Spinal cord (tissue), 10 donors: ENCODE data around the gene NRP1. TPM values are rescaled to one million over a fixed set of nuclear protein-coding genes. Genes with fewer than 3 reads are reported as not detected.
"Not testable (repeated sequence)": the region's sequence is repeated elsewhere in the genome, so short reads cannot be mapped to it uniquely, and the experiment has no call there.

Source experiments
- DNase-seq, 6 donors: peaks; one replicate each; pipeline versions ENCODE4 v3.0.0 to v3.0.0-alpha.2; 2013 to 2015; ENCODE audit warnings: low spot score in 6 of 6, low read depth in 4 of 6
- H3K27ac ChIP-seq: one replicate; pipeline ENCODE4 v1.5.1; 2013; ENCODE audit warnings: low read depth, low read length, control low read depth
- H3K27me3 ChIP-seq: one replicate; pipeline ENCODE4 v1.6.1; 2013; ENCODE audit warnings: low read length; ENCODE audit not compliant: control insufficient read depth, insufficient read depth
- H3K36me3 ChIP-seq: one replicate; pipeline ENCODE4 v1.6.1; 2013; ENCODE audit warnings: low read length; ENCODE audit not compliant: control insufficient read depth, insufficient read depth
- H3K4me1 ChIP-seq: one replicate; pipeline ENCODE4 v1.6.1; 2013; ENCODE audit warnings: low read length; ENCODE audit not compliant: control insufficient read depth, insufficient read depth
- H3K4me3 ChIP-seq: one replicate; pipeline ENCODE4 v1.5.1; 2013; ENCODE audit warnings: low read depth, low read length, control low read depth
- H3K9me3 ChIP-seq: one replicate; pipeline ENCODE4 v1.6.1; 2013; ENCODE audit warnings: low read length; ENCODE audit not compliant: control insufficient read depth, insufficient read depth
- WGBS: methylation state at CpG from one replicate; pipeline ENCODE4 v1.1.5; 2013; ENCODE audit warnings: missing lambda C conversion rate; ENCODE audit not compliant: insufficient coverage; 5-methylcytosine and 5-hydroxymethylcytosine counted together
- polyA plus RNA-seq, 2 donors: library from polyadenylated mRNA; unstranded; fragments of 120-200 nt; gene quantifications; one replicate each; pipeline ENCODE4 v1.2.1, GENCODE V29; 2013; ENCODE audit not compliant: insufficient read length in 2 of 2
- total RNA-seq, 2 donors: library from RNA; depleted of rRNA in 1 of 2; stranded (reverse); fragments of 120-200 nt in 1 of 2; fragments of >200 nt in 1 of 2; gene quantifications; one replicate each; pipeline versions ENCODE4 v1.2.3 to v1.2.4, GENCODE V29; 2013 to 2014
- donor health status: healthy.

The NRP1 gene
- total and polyA plus RNA-seq, 4 donors: 61.8 to 96.6 (median 80.2) TPM

GRCh38 chr10:33147013-33147310 is 187.5 kb downstream of the NRP1 start:
- no CpG with 5 or more reads among the region's 3 CpGs for WGBS
- Histone ChIP-seq H3K36me3 (no peaks in the 10 kb centered on the region), H3K27me3 (peaks cover 11% of the 10 kb centered on the region), H3K4me1 (peaks cover 6% of the 10 kb centered on the region), H3K27ac (no peak overlapping the region), H3K4me3 (no peak overlapping the region), H3K9me3 (no peaks in the 10 kb centered on the region)
- DNase-seq: peak in 1 of 6 donors; percentile 66

- H3K4me3 ChIP-seq: no peak overlapping the region
- H3K9me3 ChIP-seq: no peaks in the 10 kb centered on the region
- H3K27me3 ChIP-seq: peaks cover 5% of the 10 kb centered on the region
- DNase-seq: peak in 1 of 6 donors; percentile 53
- H3K4me1 ChIP-seq: peaks cover 6% of the 10 kb centered on the region
- WGBS: 79% methylated on average over 5 of the region's 10 CpGs
- no peaks in the 10 kb centered on the region for H3K36me3 ChIP-seq
- no peak overlapping the region for H3K27ac ChIP-seq
Measured at GRCh38 chr10:33146189-33147012, 188.1 kb downstream of the NRP1 start.

- peaks cover 5% of the 10 kb centered on the region for H3K27me3 ChIP-seq
- H3K4me1 ChIP-seq: peaks cover 6% of the 10 kb centered on the region
- no peaks in the 10 kb centered on the region for H3K36me3 ChIP-seq
- H3K27ac ChIP-seq: no peak overlapping the region
- peak in 3 of 6 donors; percentile 37 to 77 (median 42) for DNase-seq
- H3K4me3 ChIP-seq: no peak overlapping the region
- no peaks in the 10 kb centered on the region for H3K9me3 ChIP-seq
- WGBS: 56% methylated on average over 8 of the region's 8 CpGs
Measured at GRCh38 chr10:33145451-33146188, 188.8 kb downstream of the NRP1 start.

GRCh38 chr10:33143160-33143728 is 191.2 kb downstream of the NRP1 start:
- Histone ChIP-seq H3K9me3 (no peaks in the 10 kb centered on the region), H3K4me1 (peaks cover 6% of the 10 kb centered on the region), H3K4me3 (no peak overlapping the region), H3K27me3 (peaks cover 5% of the 10 kb centered on the region), H3K36me3 (no peaks in the 10 kb centered on the region), H3K27ac (no peak overlapping the region)
- WGBS: 76% methylated on average over 3 of the region's 5 CpGs
- no peak for DNase-seq

GRCh38 chr10:33142295-33142694 is 192.2 kb downstream of the NRP1 start:
- DNase-seq: peak in 1 of 6 donors; percentile 34
- 63% methylated on average over 3 of the region's 4 CpGs for WGBS
- no peaks in the 10 kb centered on the region for H3K9me3 ChIP-seq
- H3K27ac ChIP-seq: no peak overlapping the region
- peaks cover 6% of the 10 kb centered on the region for H3K4me1 ChIP-seq
- H3K36me3 ChIP-seq: no peaks in the 10 kb centered on the region
- no peak overlapping the region for H3K4me3 ChIP-seq
- H3K27me3 ChIP-seq: peaks cover 5% of the 10 kb centered on the region

GRCh38 chr10:33141251-33141650 is 193.2 kb downstream of the NRP1 start:
- Histone ChIP-seq H3K4me3 (no peak overlapping the region), H3K27me3 (peaks cover 5% of the 10 kb centered on the region), H3K27ac (no peak overlapping the region), H3K36me3 (no peaks in the 10 kb centered on the region), H3K9me3 (no peaks in the 10 kb centered on the region), H3K4me1 (peaks cover 3% of the 10 kb centered on the region)
- no CpG with 5 or more reads among the region's 3 CpGs for WGBS
- DNase-seq: no peak

GRCh38 chr10:33139181-33139646 is 195.3 kb downstream of the NRP1 start:
- DNase-seq: no peak
- Histone ChIP-seq H3K4me1 (no peaks in the 10 kb centered on the region), H3K4me3 (no peak overlapping the region), H3K27ac (no peak overlapping the region), H3K36me3 (no peaks in the 10 kb centered on the region), H3K27me3 (peaks cover 5% of the 10 kb centered on the region), H3K9me3 (no peaks in the 10 kb centered on the region)
- 88% methylated on average over 12 of the region's 12 CpGs for WGBS

- H3K9me3 ChIP-seq, H3K36me3 ChIP-seq, H3K4me1 ChIP-seq, DNase-seq, H3K4me3 ChIP-seq, H3K27ac ChIP-seq, H3K27me3 ChIP-seq: not testable (repeated sequence)
- 80% methylated on average over 5 of the region's 10 CpGs for WGBS
Measured at GRCh38 chr10:33138686-33139085, 195.8 kb downstream of the NRP1 start.

GRCh38 chr10:33137356-33138005 is 197.0 kb downstream of the NRP1 start:
- H3K4me3 ChIP-seq: no peak overlapping the region
- no peaks in the 10 kb centered on the region for H3K9me3 ChIP-seq
- H3K27ac ChIP-seq: no peak overlapping the region
- DNase-seq: no peak
- no peaks in the 10 kb centered on the region for H3K4me1 ChIP-seq
- 82% methylated on average over 5 of the region's 12 CpGs for WGBS
- H3K27me3 ChIP-seq: no peaks in the 10 kb centered on the region
- no peaks in the 10 kb centered on the region for H3K36me3 ChIP-seq
